Neutrophil (primary cell): Measurements from ENCODE around the gene DIPK1B.

Experiments used
- H3K27ac ChIP-seq: fragments of 200-600 bp; sonication (generic); 2 replicates; pipeline ENCODE4 v1.5.1; 2016; ENCODE audit warnings: mild to moderate bottlenecking, moderate library complexity
- H3K27me3 ChIP-seq: fragments of 200-600 bp; sonication (generic); 2 replicates; pipeline ENCODE4 v1.6.0; 2016; ENCODE audit warnings: mild to moderate bottlenecking
- H3K36me3 ChIP-seq: fragments of 200-600 bp; sonication (generic); 2 replicates; pipeline ENCODE4 v1.5.1; 2017
- H3K4me1 ChIP-seq, 2 experiments: fragments of 200-600 bp in 1 of 2; sonication (generic) in 1 of 2; 1 replicate in 1 of 2; 2 replicates in 1 of 2; pipeline versions ENCODE4 v1.5.1 to v1.6.1; 2013 to 2016; ENCODE audit warnings: low read depth in 1 of 2, low read length in 1 of 2, mild to moderate bottlenecking in 1 of 2, moderate library complexity in 1 of 2; ENCODE audit not compliant: control insufficient read depth in 1 of 2, insufficient read depth in 1 of 2
- H3K4me3 ChIP-seq, 2 experiments: fragments of 200-600 bp in 1 of 2; sonication (generic) in 1 of 2; 1 replicate in 1 of 2; 2 replicates in 1 of 2; pipeline ENCODE4 v1.5.1; 2013 to 2016; ENCODE audit warnings: low read depth in 1 of 2, low read length in 1 of 2, mild to moderate bottlenecking in 1 of 2, moderate library complexity in 1 of 2
- H3K9me3 ChIP-seq: fragments of 200-600 bp; sonication (generic); 2 replicates; pipeline ENCODE4 v1.5.1; 2016
- TF ChIP-seq, protein P1 (sequence below): fragments of 200-600 bp; sonication (generic); IDR thresholded peaks from 2 replicates; pipeline ENCODE4 v1.5.1; 2016; ENCODE audit warnings: antibody characterized with exemption

DIPK1B gene

DNA sequence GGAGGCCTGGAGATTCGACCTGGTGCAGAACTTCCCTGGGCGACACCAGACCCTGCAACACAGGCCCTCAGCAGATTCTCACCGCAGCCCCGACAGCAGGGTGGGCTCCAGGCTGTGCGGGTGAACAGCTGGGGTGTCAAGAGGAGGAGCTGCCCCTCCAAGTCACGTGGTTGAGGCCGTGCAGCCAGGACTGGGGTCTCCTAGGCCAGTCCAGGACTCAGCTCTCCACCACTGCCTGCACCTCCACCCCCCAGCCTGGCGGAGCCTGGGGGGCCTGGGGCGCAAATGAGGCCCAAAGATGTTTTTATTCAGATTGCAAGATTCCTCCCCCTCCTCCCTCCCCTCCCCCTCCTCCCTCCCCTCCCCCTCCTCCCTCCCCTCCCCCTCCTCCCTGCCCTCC is 15.9 kb upstream of the DIPK1B start:
- TF ChIP-seq, protein P1, sequence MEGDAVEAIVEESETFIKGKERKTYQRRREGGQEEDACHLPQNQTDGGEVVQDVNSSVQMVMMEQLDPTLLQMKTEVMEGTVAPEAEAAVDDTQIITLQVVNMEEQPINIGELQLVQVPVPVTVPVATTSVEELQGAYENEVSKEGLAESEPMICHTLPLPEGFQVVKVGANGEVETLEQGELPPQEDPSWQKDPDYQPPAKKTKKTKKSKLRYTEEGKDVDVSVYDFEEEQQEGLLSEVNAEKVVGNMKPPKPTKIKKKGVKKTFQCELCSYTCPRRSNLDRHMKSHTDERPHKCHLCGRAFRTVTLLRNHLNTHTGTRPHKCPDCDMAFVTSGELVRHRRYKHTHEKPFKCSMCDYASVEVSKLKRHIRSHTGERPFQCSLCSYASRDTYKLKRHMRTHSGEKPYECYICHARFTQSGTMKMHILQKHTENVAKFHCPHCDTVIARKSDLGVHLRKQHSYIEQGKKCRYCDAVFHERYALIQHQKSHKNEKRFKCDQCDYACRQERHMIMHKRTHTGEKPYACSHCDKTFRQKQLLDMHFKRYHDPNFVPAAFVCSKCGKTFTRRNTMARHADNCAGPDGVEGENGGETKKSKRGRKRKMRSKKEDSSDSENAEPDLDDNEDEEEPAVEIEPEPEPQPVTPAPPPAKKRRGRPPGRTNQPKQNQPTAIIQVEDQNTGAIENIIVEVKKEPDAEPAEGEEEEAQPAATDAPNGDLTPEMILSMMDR: no peak
- Histone ChIP-seq H3K4me1 (peaks cover 65 to 76% of the 10 kb centered on the region in 2 experiments), H3K27me3 (peaks cover 5% of the 10 kb centered on the region), H3K36me3 (no peaks in the 10 kb centered on the region), H3K4me3 (no peak overlapping the region), H3K27ac (no peak overlapping the region), H3K9me3 (no peaks in the 10 kb centered on the region)

DNA sequence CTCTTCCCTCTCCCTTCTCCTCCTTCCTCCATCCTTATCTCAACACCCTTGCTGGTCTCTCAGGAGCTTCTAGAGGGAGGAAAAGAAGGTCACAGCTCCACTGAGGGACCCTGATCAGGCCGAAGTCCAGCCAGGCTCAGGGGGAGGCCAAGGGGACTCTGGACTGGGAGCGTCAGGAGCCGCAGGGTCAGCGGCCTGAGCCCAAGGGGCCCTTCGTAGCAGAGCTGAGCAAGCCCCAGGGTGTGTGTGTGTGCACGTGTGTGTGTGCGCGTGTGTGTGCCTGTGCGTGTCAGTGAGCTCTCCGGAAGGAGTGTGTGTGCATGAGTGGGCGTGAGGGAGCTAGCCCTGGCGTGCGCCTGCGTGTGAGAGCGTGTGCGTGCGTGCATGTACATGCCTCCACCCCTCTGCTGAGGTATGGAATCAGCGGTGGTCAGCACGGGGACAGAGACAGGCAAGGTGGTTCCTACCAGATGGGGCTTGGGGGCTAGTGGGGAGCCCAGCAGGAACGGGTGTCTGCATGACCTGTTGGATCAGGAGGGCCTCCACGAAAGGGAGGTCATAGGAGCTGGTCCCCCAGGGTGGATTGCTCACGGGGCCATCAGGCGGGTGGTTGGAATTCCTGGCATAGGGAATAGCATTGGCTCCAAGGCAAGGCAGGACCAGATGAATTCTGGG is 15.1 kb upstream of the DIPK1B start:
- TF ChIP-seq, protein P1: no peak
- H3K4me1 ChIP-seq: peaks cover 68 to 80% of the 10 kb centered on the region in 2 experiments
- H3K27me3 ChIP-seq: peaks cover 9% of the 10 kb centered on the region
- H3K4me3 ChIP-seq: peak overlapping the region; percentile 27 to 42
- no peaks in the 10 kb centered on the region for H3K36me3 ChIP-seq
- H3K27ac ChIP-seq: peak overlapping the region; percentile 74
- H3K9me3 ChIP-seq: no peaks in the 10 kb centered on the region

DNA sequence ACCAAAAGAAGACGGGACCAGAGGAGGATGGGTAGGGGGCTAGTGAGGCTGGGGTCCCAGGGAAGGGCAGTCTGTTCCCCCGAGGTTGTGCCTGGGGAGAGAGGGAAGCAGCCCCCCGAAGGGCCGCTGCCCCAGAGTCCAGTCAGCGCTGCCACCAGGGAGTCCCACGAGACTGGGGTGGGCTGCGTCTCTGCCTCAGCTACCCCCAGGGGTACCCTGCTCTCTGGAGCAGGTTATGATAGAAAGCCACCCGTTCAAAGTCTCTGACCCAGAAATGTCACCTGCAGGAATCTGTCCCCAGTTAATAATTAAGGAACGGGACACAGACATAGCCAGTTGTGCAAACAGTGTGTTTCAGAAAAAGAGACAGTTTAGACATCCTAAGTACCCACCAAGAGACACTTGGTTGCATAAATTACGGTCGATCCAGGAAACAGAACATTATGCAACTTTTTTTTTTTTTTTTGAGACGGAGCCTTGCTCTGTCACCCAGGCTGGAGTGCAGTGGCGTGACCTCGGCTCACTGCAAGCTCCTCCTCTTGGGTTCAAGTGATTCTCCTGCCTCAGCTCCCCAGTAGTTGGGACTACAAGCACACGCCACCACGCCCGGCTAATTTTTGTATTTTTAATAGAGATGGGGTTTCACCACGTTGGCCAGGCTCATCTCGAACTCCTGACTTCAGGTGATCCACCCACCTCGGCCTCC is 14.4 kb upstream of the DIPK1B start:
- Histone ChIP-seq H3K9me3 (no peaks in the 10 kb centered on the region), H3K36me3 (no peaks in the 10 kb centered on the region), H3K27ac (peak overlapping the region; percentile 74), H3K4me1 (peaks cover 69 to 82% of the 10 kb centered on the region in 2 experiments), H3K27me3 (peaks cover 9% of the 10 kb centered on the region), H3K4me3 (peak overlapping the region; percentile 27 to 42)
- TF ChIP-seq, protein P1: no peak

DNA sequence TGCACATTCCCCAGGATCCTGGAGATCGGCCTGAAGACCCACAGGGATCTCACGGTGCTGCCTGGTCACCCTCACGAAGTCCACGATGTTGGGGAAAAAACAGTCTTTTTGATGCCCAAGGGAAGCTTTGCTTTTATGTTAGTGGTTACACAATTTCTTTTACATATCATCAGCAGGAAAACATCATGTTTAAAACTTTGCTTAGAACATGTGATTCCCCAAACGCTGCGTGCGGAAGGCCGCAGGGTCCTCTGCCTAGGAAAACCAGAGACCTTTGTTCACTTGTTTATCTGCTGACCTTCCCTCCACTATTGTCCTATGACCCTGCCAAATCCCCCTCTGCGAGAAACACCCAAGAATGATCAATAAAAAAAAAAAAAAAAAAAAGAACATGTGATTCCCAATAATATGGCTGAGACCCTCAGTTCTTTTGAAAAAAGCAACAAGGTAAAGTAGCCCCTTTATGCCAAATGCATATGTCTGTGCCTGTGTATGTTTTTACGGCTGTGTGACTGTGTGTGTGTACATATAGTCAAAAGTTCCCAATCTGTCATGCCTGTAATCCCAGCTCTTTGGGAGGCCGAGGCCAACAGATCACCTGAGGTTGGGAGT is 13.6 kb upstream of the DIPK1B start:
- Histone ChIP-seq H3K27ac (peak overlapping the region; percentile 74), H3K4me1 (peaks cover 76 to 88% of the 10 kb centered on the region in 2 experiments), H3K4me3 (peak overlapping the region in 1 of 2 experiments; percentile 27), H3K36me3 (no peaks in the 10 kb centered on the region), H3K27me3 (peaks cover 9% of the 10 kb centered on the region), H3K9me3 (no peaks in the 10 kb centered on the region)
- TF ChIP-seq, protein P1: no peak

DNA sequence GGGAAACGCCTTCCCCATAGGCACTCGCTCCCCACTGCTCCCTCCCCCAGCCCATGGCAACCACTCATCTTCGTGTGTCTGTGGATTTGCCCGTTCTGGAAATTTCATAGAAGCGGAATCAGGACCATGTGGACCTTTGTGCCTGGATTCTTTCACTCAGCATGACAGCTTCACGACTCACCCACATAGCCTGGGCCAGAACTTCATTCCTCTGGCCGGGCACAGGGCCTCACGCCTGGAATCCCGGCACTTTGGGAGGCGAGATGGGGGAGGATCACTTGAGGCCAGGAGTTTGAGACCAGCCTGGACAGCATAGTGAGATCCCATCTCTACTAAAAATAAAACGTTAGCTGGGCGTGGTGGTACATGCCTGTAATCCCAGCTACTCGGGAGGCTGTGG is 12.1 kb upstream of the DIPK1B start:
- Histone ChIP-seq H3K4me3 (peak overlapping the region in 1 of 2 experiments; percentile 36), H3K9me3 (no peaks in the 10 kb centered on the region), H3K36me3 (no peaks in the 10 kb centered on the region), H3K4me1 (peaks cover 81 to 86% of the 10 kb centered on the region in 2 experiments), H3K27ac (no peak overlapping the region), H3K27me3 (peaks cover 9% of the 10 kb centered on the region)
- TF ChIP-seq, protein P1: no peak
